Cerebellar nuclear complex (tissue), 1 donor: ENCODE data around the gene KCNJ11.
"Not testable (repeated sequence)": the region's sequence is repeated elsewhere in the genome, so short reads cannot be mapped to it uniquely, and the experiment has no call there.

Experiments used
- DNase-seq, 2 experiments: peaks; one replicate each; lab custom pipeline; 2025; lab: John Stamatoyannopoulos, UW

Gene KCNJ11

GRCh38 chr11:17388609-17389210 is at the start of gene KCNJ11:
KCNJ11 (minus strand) TSS chr11:17388659; CDS start chr11:17388091, 568 bp downstream.
- no peak for DNase-seq

- no peak for DNase-seq
Measured at GRCh38 chr11:17437366-17437765, 48.9 kb upstream of the KCNJ11 start.

DNA sequence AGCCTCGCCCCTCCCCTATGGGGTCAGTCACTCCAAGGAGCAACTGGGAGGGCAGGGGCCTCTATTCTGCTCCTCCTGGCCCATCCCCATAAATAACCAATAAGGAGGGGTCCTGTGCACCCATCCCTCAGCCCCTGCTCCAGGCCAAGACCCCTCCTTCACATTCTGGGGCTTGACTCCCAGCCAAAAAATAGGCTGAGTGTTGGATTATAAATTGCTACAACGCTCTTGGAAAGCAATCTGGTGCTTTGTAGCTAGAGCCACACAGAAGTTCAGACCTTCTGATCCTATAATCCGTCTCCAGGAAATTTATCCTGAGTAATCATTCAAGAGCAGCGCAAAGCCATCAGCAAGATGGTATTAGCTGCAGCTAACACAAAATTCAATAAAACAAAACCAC is 45.6 kb upstream of the KCNJ11 start:
- DNase-seq = no peak

GRCh38 chr11:17432002-17432401 is 43.5 kb upstream of the KCNJ11 start:
- no peak for DNase-seq

DNA sequence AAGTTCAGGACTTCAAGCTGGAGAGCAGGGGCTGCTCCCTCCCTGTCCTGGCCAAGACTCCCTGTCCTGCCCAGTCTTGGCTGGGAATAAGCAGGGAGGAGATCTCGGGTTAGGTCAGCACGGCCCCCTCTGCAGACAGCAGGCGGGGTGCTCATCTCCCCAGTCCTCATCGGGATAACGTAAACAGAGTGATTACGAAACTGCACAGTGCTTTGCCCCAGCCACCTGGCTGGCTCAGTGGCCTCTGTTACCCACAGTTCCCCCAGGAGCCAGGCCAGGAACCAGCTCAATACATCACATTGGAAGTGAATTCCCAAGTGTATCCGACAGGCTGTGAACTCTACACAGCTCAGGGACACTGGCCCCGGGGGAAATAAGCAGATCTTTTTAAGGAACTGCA is 42.7 kb upstream of the KCNJ11 start:
- DNase-seq = no peak

- no peak for DNase-seq
Measured at GRCh38 chr11:17430616-17431015, 42.2 kb upstream of the KCNJ11 start.

DNA sequence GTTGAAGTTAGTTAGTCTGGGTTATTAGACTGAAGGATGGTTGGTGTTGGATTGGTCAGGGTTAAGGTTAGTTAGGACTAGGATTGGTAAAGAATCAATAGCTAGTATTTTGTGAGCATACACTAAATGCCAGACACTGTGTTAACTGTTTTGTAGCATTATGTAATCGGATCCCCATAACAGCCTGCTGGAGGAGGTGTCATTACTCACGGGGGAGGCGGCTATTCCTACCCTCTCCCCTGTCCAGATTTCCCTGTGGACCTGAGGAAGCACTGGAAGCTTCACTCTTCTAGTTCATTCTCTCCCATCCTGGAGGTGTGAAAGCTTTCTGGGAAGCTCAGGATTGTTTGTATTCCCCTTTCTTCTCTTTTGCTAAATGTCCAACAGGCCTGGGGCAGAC is 40.5 kb upstream of the KCNJ11 start:
- no peak for DNase-seq

- DNase-seq = no peak
Measured at GRCh38 chr11:17428261-17428660, 39.8 kb upstream of the KCNJ11 start.

GRCh38 chr11:17426233-17426632 is 37.8 kb upstream of the KCNJ11 start:
- DNase-seq = not testable (repeated sequence)

DNA sequence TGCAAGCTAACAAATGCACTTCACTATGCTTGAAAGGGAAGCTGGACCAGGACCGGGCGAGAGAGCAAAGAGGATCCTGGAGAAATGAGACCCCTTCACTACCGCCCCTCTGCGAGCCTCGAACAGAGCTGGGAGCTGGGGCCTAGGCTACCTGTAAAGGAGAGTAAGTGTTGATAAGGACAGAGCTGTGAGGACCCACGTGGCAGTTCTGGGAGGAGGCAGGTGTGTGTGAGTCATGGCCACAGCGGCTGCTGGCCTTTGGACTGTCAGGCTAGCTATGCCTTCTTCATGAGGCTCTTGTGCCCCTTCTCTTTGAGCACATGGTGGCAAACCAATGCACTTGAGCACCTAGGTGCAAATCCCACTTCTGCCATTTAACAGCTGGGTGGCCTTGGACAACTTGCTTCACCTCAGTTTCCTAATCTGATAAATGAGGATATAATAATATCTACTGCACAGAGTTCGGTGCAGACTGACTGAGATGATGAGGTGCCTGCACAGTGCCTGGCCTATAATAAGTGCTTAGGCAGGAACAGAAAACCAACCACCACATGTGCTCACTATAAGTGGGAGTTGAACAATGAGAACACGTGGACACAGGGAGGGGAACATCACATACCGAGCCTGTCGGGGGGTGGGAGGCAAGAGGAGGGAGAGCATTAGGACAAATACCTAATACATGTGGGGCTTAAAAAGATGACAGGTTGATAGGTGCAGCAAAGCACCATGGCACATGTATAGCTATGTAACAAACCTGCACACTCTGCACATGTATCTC is 35.3 kb upstream of the KCNJ11 start:
- no peak for DNase-seq

GRCh38 chr11:17421781-17422180 is 33.3 kb upstream of the KCNJ11 start:
- peak in 1 of 2 experiments; percentile 23 for DNase-seq

DNA sequence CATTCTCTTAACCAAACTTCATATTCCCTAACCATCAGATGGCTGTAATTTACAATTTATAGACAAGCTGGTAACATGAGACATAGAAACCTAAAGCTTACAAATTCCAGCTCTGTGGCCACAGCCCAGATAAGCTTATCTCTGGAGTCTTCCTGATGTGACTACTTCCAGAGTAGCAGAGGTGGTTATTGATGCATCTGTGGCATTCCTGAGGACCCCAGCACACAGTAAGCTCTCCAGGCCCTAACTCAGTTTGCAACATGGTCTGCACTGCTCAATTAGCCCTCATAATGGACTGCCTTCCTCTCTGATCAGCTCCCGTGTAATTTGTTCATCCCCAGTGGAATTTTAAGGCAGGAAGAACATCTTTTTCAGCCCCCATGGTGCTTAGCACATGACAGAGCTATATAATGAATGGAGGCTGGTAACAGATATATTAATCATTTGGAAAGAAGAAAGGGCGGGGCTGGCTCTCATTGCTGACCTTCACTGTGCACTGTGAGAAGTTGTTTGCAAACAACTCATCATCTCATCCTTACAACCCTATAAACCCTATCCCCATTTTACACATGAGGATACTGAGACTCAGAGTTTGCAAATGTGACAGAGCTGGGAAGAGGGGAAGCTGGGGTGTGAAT is 30.1 kb upstream of the KCNJ11 start:
- DNase-seq = no peak

DNA sequence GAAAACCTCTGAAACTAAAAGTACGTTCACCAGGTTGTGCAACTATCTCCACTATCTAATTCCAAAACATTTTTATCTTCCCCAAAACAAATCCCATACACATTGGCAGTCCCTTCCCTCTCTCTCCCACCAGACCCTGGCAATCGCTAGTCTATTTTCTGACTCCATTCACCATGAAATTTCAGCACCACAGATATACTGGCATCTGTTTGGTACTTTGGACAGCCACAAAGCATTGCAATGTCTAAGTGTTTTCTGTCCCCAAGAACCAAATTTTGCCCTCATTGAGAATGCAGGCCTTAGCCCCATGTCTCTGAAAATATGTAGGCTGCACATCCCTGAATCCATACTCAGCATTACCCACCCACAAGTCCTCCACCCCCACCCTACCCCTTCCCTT is 28.0 kb upstream of the KCNJ11 start:
- DNase-seq = no peak

GRCh38 chr11:17415523-17416104 is 27.2 kb upstream of the KCNJ11 start:
- DNase-seq = peak; percentile 40 to 69

GRCh38 chr11:17414992-17415391 is 26.5 kb upstream of the KCNJ11 start:
- no peak for DNase-seq

GRCh38 chr11:17414317-17414737 is 25.9 kb upstream of the KCNJ11 start:
- DNase-seq = no peak

GRCh38 chr11:17413414-17414316 is 25.2 kb upstream of the KCNJ11 start:
- DNase-seq = no peak

DNA sequence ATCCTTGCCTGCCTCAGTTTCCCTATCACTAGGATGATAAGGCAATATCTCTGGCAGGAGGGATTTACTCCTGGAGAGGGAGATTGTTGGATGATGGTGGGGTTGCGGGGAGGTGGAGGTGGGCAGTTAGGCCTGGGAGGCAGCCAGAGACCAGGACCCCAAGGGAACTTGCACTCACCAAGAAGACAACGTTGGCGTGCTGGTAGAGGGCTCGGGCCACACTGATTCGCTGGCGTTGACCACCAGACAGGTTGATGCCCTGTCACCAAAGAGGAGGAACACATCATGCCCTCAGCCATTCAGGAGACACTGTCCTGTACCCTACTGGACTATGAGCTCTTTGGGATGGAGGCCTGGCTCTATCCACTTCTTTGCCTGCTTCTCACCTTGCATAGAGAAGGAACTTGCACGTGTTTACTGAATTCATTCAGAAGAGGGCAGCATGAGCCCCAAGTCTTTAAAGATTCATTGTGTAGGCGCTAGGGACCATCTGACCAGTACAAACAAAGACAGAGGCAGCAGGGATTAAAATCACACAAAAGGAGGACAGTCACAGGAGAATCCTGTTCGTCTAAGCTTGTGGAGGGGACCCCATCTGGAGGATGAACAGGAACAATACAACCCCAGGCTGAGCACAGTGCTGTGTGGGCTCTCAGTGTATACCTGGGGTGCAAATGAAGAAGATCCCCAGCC is 24.2 kb upstream of the KCNJ11 start:
- no peak for DNase-seq

GRCh38 chr11:17411418-17411817 is 23.0 kb upstream of the KCNJ11 start:
- no peak for DNase-seq

GRCh38 chr11:17410606-17411379 is 22.3 kb upstream of the KCNJ11 start:
- no peak for DNase-seq
